Activated CD8-positive, alpha-beta memory T cell treated with anti-CD3 and anti-CD28 coated beads, Interleukin-2, amount 50 U/mL, for 48 hours (primary cell): ENCODE measurements around the gene IL16.
"Not testable (repeated sequence)": the region's sequence is repeated elsewhere in the genome, so short reads cannot be mapped to it uniquely, and the experiment has no call there.

Experiments used
- DNase-seq: peaks from one replicate; pipeline ENCODE4 v3.0.0-alpha.2; 2020

Gene IL16

GRCh38 chr15:81174792-81175327 lies 21.8 kb upstream of the IL16 start:
- DNase-seq: no peak

- DNase-seq: no peak
These were observed 21.2 kb upstream of the IL16 start for GRCh38 chr15:81175496-81175895.

GRCh38 chr15:81176291-81176893 lies 20.3 kb upstream of the IL16 start:
- no peak for DNase-seq

GRCh38 chr15:81178365-81178764 lies 18.3 kb upstream of the IL16 start:
- DNase-seq: no peak

- DNase-seq: no peak
These were observed 15.5 kb upstream of the IL16 start for GRCh38 chr15:81181220-81181619.

GRCh38 chr15:81182031-81182755 lies 14.5 kb upstream of the IL16 start:
- no peak for DNase-seq

- DNase-seq: no peak
These were observed 13.8 kb upstream of the IL16 start for GRCh38 chr15:81182756-81183438.

- DNase-seq: no peak
These were observed 13.3 kb upstream of the IL16 start for GRCh38 chr15:81183439-81183775.

GRCh38 chr15:81184188-81184587 lies 12.5 kb upstream of the IL16 start:
- no peak for DNase-seq

GRCh38 chr15:81185631-81186295 lies 10.9 kb upstream of the IL16 start:
- DNase-seq: no peak

GRCh38 chr15:81188354-81188753 lies 8.3 kb upstream of the IL16 start:
- no peak for DNase-seq

- no peak for DNase-seq
These were observed 6.9 kb upstream of the IL16 start for GRCh38 chr15:81189583-81190283.

GRCh38 chr15:81190922-81191507 lies 5.7 kb upstream of the IL16 start:
- DNase-seq: no peak

GRCh38 chr15:81191701-81192100 lies 5.0 kb upstream of the IL16 start:
- no peak for DNase-seq

- no peak for DNase-seq
These were observed 2.0 kb upstream of the IL16 start for GRCh38 chr15:81194723-81195122.

GRCh38 chr15:81195339-81195864 lies 1.3 kb upstream of the IL16 start:
- DNase-seq: no peak

GRCh38 chr15:81197255-81197630 lies 564 bp downstream of the IL16 start:
- DNase-seq: no peak

- DNase-seq: no peak
These were observed 1.1 kb downstream of the IL16 start for GRCh38 chr15:81197688-81198281.

- no peak for DNase-seq
These were observed 2.5 kb downstream of the IL16 start for GRCh38 chr15:81199031-81199779.

GRCh38 chr15:81206018-81206417 lies 9.3 kb downstream of the IL16 start:
- DNase-seq: no peak

- DNase-seq: not testable (repeated sequence)
These were observed 11.3 kb downstream of the IL16 start for GRCh38 chr15:81207987-81208386.
